Measurements from ENCODE around the gene HSD11B2. TPM values are rescaled to one million over a fixed set of nuclear protein-coding genes. Genes with fewer than 3 reads are reported as not detected.

HSD11B2 gene
- total RNA-seq, 1 experiment from 2014 or later = 2.4 TPM

DNA sequence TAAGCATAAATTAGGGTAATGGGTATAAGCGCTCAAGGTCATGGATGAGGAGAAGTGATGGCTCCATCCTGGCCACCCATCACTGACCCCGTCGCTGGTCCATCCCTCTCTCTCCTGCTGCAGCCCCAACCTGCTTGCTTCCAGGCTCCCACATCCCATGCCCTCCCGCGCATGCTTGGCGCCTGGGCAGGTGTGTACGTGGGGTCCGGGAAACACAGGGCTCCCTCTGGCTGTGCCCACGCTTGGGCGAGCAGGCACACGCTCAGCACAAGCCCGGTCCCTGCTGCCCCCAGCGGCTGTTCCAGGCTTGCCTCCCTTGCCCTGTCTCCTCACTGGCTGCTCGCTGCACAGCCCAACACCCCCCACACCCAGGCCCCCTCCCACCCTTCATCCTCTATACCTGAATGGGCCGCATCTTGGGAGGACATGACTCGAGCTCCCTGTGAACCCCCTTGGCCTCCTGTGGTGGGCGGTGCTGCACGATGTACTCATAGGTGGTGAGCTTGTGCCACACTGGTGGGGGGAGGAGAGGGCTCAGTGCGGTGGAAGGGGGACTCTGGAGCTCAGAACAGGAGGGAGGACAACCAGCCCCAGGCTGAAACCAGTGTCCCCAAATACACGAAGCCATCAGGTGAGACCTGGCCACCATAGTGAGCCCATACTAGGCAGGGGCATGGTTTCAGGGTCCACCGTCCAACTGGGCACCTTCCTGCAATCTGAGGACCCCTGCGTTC lies 32.9 kb upstream of the HSD11B2 start:
- ChIA-PET POLR2A (ENCODE audit: unreplicated experiment) (no interaction called here), CTCF (interaction anchor here (0.6 kb wide), 1 partner anchor 59 kb away, joined by 8 read pairs; no protein-coding TSS in a partner anchor)
- Histone ChIP-seq H3K27me3 (ENCODE audit: low read length) (no peaks in the 10 kb centered on the region), H3K4me3 (ENCODE audit: low read length) (no peak overlapping the region), H3K9me3 (ENCODE audit: low read length) (no peaks in the 10 kb centered on the region), H3K9ac (ENCODE audit: low read length) (no peak overlapping the region), H3K36me3 (ENCODE audit: low read depth, low read length) (no peaks in the 10 kb centered on the region), H4K20me1 (ENCODE audit: low read length) (no peaks in the 10 kb centered on the region), H3K9me2 (replicated peaks; ENCODE audit: low read length) (no peaks in the 10 kb centered on the region), H2AFZ (ENCODE audit: low read length) (no peak overlapping the region), H3F3A (ENCODE audit: low read length, unreplicated experiment) (no peaks in the 10 kb centered on the region), H3K79me2 (ENCODE audit: low read length) (no peaks in the 10 kb centered on the region), H3K4me2 (ENCODE audit: low read length) (no peak overlapping the region), H3K27ac (ENCODE audit: low read length) (no peak overlapping the region), H3K4me1 (ENCODE audit: insufficient read depth, low read length) (peaks cover 5% of the 10 kb centered on the region; the same call in 1 of the 2 replicates)
- no TSS peak for BruUV-seq (replicated peaks)
- no peak for TF ChIP-seq EZH2phosphoT487 (IDR thresholded peaks at IDR 0.05; ENCODE audit: borderline replicate concordance, low read length)
- TF ChIP-seq EZH2 (IDR thresholded peaks at IDR 0.05; ENCODE audit: low read length, unreplicated experiment) = no peak
- TF ChIP-seq, protein P1, sequence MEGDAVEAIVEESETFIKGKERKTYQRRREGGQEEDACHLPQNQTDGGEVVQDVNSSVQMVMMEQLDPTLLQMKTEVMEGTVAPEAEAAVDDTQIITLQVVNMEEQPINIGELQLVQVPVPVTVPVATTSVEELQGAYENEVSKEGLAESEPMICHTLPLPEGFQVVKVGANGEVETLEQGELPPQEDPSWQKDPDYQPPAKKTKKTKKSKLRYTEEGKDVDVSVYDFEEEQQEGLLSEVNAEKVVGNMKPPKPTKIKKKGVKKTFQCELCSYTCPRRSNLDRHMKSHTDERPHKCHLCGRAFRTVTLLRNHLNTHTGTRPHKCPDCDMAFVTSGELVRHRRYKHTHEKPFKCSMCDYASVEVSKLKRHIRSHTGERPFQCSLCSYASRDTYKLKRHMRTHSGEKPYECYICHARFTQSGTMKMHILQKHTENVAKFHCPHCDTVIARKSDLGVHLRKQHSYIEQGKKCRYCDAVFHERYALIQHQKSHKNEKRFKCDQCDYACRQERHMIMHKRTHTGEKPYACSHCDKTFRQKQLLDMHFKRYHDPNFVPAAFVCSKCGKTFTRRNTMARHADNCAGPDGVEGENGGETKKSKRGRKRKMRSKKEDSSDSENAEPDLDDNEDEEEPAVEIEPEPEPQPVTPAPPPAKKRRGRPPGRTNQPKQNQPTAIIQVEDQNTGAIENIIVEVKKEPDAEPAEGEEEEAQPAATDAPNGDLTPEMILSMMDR (conservative IDR thresholded peaks at IDR 0.05; ENCODE audit: low read depth, low read length) = no peak
- DNase-seq = no peak
- ATAC-seq = no peak
- intact Hi-C loops (cut with micrococcal nuclease) = loop anchor here (10.0 kb wide), 1 partner anchor 53 kb away; no protein-coding TSS in a partner anchor

DNA sequence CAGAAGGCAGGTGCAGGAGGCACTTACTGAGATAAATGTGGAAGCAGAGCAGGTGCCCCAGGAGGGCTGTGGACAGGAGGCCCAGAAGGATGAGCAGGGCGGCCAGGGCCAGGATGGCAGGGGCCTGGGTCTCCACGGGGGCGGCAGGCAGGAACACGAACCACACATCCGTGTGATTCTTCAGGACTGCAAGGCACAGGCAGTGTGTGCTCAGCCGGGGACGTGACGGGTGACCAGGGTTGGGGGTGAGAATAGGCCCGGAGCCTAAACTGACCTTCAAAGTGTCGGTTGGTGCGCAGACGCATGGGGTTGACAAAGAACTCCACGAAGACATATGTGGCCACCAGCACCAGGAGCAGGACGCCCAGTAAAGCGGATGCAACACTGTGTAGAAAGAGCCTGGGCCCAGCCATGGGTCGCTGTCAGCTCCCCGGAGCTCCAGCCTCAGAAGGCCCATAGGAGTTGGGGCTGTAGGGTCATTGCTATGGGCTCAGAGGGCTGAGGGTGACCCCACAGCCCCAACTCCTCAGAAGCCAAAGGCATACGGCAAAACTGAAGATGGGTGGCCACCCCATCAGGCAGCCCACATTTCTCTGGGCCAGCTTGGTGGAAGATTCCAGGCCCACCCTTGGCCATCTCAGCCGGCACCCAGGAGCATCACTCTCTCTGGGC lies 32.2 kb upstream of the HSD11B2 start:
- Histone ChIP-seq H3K9ac (ENCODE audit: low read length) (no peak overlapping the region), H3K36me3 (ENCODE audit: low read depth, low read length) (no peaks in the 10 kb centered on the region), H2AFZ (ENCODE audit: low read length) (no peak overlapping the region), H3K4me1 (ENCODE audit: insufficient read depth, low read length) (peaks cover 5% of the 10 kb centered on the region), H3K9me2 (replicated peaks; ENCODE audit: low read length) (no peaks in the 10 kb centered on the region), H3K4me3 (ENCODE audit: low read length) (no peak overlapping the region), H3K27me3 (ENCODE audit: low read length) (no peaks in the 10 kb centered on the region), H3K79me2 (ENCODE audit: low read length) (no peaks in the 10 kb centered on the region), H3K27ac (ENCODE audit: low read length) (no peak overlapping the region), H4K20me1 (ENCODE audit: low read length) (no peaks in the 10 kb centered on the region), H3F3A (ENCODE audit: low read length, unreplicated experiment) (no peaks in the 10 kb centered on the region), H3K4me2 (ENCODE audit: low read length) (no peak overlapping the region), H3K9me3 (ENCODE audit: low read length) (no peaks in the 10 kb centered on the region)
- no peak for DNase-seq
- no peak for ATAC-seq
- intact Hi-C loops (cut with micrococcal nuclease) = loop anchor here (10.0 kb wide), 1 partner anchor 54 kb away; no protein-coding TSS in a partner anchor
- BruUV-seq (replicated peaks) = no TSS peak
- ChIA-PET POLR2A (ENCODE audit: unreplicated experiment) (no interaction called here), CTCF (interaction anchor here (0.6 to 1.0 kb wide), 2 partner anchors 60 to 138 kb away, joined by 4 to 8 read pairs; no protein-coding TSS in a partner anchor)
- TF ChIP-seq EZH2 (IDR thresholded peaks at IDR 0.05; ENCODE audit: low read length, unreplicated experiment) (no peak), EZH2phosphoT487 (IDR thresholded peaks at IDR 0.05; ENCODE audit: borderline replicate concordance, low read length) (no peak)
- TF ChIP-seq, protein P1 (conservative IDR thresholded peaks at IDR 0.05; ENCODE audit: low read depth, low read length) = no peak
